Osteoblast (primary cell): Measurements from ENCODE around the gene TTLL12. TPM values are rescaled to one million over a fixed set of nuclear protein-coding genes. Genes with fewer than 3 reads are reported as not detected.

Source experiments
- DNase-seq: peaks from one replicate; pipeline ENCODE4 v3.0.0; 2011; ENCODE audit warnings: low spot score, mixed read lengths; ENCODE audit not compliant: insufficient read length; ENCODE audit errors: missing footprints
- H2AFZ ChIP-seq: 2 replicates; pipeline ENCODE4 v1.6.0; 2011; ENCODE audit warnings: mild to moderate bottlenecking, low read length
- H3K27ac ChIP-seq: 2 replicates; pipeline ENCODE4 v1.5.1; 2011; ENCODE audit warnings: mild to moderate bottlenecking, low read depth, low read length, moderate library complexity
- H3K27me3 ChIP-seq: 2 replicates; pipeline ENCODE4 v1.6.0; 2012; ENCODE audit warnings: mild to moderate bottlenecking, control low read depth, inconsistent platforms, low read length, moderate library complexity; ENCODE audit not compliant: insufficient read depth
- H3K36me3 ChIP-seq: 2 replicates; pipeline ENCODE4 v1.5.1; 2011; ENCODE audit warnings: mild to moderate bottlenecking, low read length, control low read depth, moderate library complexity; ENCODE audit not compliant: insufficient read depth
- H3K4me1 ChIP-seq: 2 replicates; pipeline ENCODE4 v1.5.1; 2011; ENCODE audit warnings: mild to moderate bottlenecking, low read length, control low read depth, moderate library complexity; ENCODE audit not compliant: insufficient read depth
- H3K4me2 ChIP-seq: 2 replicates; pipeline ENCODE4 v1.6.0; 2011; ENCODE audit warnings: mild to moderate bottlenecking, low read length; ENCODE audit not compliant: insufficient read depth
- H3K4me3 ChIP-seq: fragments of 200-600 bp; sonication (generic); 3 replicates; pipeline ENCODE4 v1.5.1; 2012; ENCODE audit warnings: mild to moderate bottlenecking, low read length, inconsistent platforms; ENCODE audit not compliant: insufficient read depth
- H3K79me2 ChIP-seq: 2 replicates; pipeline ENCODE4 v1.6.0; 2012; ENCODE audit warnings: mild to moderate bottlenecking, low read length, control low read depth, inconsistent platforms; ENCODE audit not compliant: insufficient read depth
- H3K9me3 ChIP-seq: 2 replicates; pipeline ENCODE4 v1.5.1; 2011; ENCODE audit warnings: low read depth, low read length, control low read depth
- H4K20me1 ChIP-seq: 2 replicates; pipeline ENCODE4 v1.6.0; 2012; ENCODE audit warnings: mild to moderate bottlenecking, low read length, control low read depth; ENCODE audit not compliant: insufficient read depth
- total RNA-seq: library from RNA; depleted of rRNA; stranded (reverse); fragments of >200 nt; gene quantifications from 2 replicates; pipeline ENCODE4 v1.2.3, GENCODE V29; 2012
- TF ChIP-seq, protein P1 (sequence below): IDR thresholded peaks from 2 replicates; pipeline ENCODE4 v1.5.1; 2011; ENCODE audit warnings: mild to moderate bottlenecking, low read depth, low read length, moderate library complexity; ENCODE audit errors: extremely low read depth

The TTLL12 gene
- total RNA-seq, 1 donor = 29.0 TPM

DNA sequence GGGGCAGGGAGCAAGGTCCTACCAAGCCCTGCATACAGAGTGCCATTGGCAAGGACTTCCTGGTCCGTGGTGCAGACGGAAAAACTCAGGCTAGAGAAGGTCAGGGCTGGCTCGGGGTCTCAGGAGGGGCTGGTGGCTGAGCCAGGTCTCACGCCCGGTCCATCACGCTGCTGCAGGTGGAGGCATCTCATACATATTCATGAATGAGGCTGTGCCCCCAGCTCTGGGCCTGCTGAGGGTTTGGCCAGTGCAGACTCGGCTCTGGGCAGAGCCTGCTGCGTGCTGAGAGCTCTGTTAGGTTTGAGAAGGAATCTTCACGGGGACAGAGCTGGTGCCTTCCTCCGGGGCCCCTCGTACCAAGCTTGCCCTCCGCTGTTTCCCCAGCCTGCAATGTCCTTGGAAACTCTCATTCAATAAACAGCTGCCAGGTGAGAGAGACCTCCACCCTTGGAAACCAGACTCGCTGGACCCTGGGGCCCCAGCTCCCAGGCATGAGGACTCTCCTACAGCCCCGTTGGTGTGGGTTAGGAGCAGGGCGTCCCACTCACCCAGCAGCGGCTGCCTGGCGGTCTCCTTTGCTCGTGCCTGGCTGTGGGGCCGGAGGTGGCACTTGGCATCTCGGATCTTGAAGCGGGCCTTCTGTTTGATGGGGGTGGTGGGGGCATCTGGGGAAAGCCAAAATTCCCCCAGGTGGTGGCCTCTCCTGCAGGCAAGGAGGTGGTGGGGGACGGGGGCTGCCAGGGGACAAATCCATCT is 33.9 kb upstream of the TTLL12 start:
- Histone ChIP-seq H3K27me3 (no peaks in the 10 kb centered on the region), H3K79me2 (no peaks in the 10 kb centered on the region), H3K36me3 (no peaks in the 10 kb centered on the region), H3K4me3 (no peak overlapping the region), H3K9me3 (no peaks in the 10 kb centered on the region), H3K4me1 (no peaks in the 10 kb centered on the region), H3K4me2 (no peak overlapping the region), H3K27ac (no peak overlapping the region), H4K20me1 (no peaks in the 10 kb centered on the region), H2AFZ (no peak overlapping the region)
- TF ChIP-seq, protein P1, sequence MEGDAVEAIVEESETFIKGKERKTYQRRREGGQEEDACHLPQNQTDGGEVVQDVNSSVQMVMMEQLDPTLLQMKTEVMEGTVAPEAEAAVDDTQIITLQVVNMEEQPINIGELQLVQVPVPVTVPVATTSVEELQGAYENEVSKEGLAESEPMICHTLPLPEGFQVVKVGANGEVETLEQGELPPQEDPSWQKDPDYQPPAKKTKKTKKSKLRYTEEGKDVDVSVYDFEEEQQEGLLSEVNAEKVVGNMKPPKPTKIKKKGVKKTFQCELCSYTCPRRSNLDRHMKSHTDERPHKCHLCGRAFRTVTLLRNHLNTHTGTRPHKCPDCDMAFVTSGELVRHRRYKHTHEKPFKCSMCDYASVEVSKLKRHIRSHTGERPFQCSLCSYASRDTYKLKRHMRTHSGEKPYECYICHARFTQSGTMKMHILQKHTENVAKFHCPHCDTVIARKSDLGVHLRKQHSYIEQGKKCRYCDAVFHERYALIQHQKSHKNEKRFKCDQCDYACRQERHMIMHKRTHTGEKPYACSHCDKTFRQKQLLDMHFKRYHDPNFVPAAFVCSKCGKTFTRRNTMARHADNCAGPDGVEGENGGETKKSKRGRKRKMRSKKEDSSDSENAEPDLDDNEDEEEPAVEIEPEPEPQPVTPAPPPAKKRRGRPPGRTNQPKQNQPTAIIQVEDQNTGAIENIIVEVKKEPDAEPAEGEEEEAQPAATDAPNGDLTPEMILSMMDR = no peak
- DNase-seq = no peak

DNA sequence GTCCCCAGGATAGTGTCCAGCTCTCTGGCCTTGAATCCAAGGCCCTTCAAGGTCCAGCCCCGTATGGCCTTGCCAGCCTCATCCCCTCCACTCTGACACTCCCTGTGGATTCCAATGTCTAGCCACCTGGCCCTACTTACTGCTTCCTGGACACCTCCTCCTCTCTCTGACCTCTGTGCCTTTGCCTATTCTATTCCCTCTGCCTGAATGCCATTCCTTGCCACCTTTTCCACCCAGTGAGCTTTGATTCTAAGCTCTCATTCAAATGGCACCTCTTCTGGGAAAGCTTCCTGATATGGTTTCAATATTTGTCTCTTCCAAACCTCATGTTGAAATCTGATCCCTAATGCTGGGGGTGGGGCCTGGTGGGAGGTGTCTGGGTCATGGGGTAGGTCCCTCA is 31.9 kb upstream of the TTLL12 start:
- no peak overlapping the region for H3K4me3 ChIP-seq
- no peaks in the 10 kb centered on the region for H3K36me3 ChIP-seq
- H3K9me3 ChIP-seq = no peaks in the 10 kb centered on the region
- no peaks in the 10 kb centered on the region for H3K4me1 ChIP-seq
- TF ChIP-seq, protein P1 = no peak
- H2AFZ ChIP-seq = no peak overlapping the region
- no peaks in the 10 kb centered on the region for H3K79me2 ChIP-seq
- no peak overlapping the region for H3K4me2 ChIP-seq
- no peak for DNase-seq
- H3K27ac ChIP-seq = no peak overlapping the region
- no peaks in the 10 kb centered on the region for H4K20me1 ChIP-seq
- no peaks in the 10 kb centered on the region for H3K27me3 ChIP-seq

DNA sequence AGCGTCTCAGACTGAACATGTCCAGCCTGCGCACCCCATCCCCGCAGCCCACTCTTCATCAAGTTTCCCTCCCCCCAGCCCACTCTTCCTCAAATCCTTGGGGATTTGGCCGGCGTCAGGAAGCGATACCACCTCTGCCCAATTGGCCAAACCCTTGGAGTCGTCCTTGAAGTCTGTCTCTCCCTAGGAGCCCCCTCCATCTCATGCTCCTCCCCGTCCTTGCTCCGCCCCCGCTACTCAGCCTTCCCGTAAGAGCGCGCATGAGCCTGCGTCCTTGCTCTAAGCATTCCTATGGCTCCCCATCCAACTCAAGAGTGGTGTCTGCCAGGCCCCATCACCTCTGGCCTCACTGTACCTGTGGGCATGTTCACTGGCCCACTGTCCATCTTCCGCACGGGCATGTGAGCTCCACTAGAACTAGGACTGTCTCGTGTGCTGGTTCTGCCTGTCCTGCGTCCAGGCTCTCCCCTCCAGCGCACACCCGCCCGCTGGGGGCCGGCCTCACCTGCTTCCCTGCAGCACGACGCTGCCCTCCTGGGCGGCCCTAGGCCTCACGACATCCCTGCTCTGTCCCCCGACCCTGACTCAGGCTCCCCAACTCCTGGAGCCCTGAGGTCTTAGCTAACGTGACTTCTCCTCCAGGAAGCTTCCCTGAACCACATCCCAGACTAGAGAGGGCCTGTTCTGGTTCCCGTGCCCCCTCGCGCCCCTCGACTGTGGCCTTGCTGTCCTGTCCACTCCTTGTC is 30.5 kb upstream of the TTLL12 start:
- DNase-seq = no peak
- no peaks in the 10 kb centered on the region for H3K9me3 ChIP-seq

More for the DNA sequence above, 30.5 kb upstream of the TTLL12 start:
- no peaks in the 10 kb centered on the region for H3K4me1 ChIP-seq
- H3K27ac ChIP-seq = no peak overlapping the region
- no peaks in the 10 kb centered on the region for H3K36me3 ChIP-seq
- H4K20me1 ChIP-seq = no peaks in the 10 kb centered on the region
- H3K4me2 ChIP-seq = no peak overlapping the region
- TF ChIP-seq, protein P1 = no peak
- no peak overlapping the region for H3K4me3 ChIP-seq
- no peaks in the 10 kb centered on the region for H3K79me2 ChIP-seq
- no peaks in the 10 kb centered on the region for H3K27me3 ChIP-seq
- no peak overlapping the region for H2AFZ ChIP-seq
